GM23338 (cell line): Measurements from ENCODE around the gene ARHGAP10. TPM values are rescaled to one million over a fixed set of nuclear protein-coding genes. Genes with fewer than 3 reads are reported as not detected.

Experiments used
- ATAC-seq: fragments of 200-7000 bp; cut with Tn5 transposase; 3 replicates; pipeline ENCODE4 v1.9.1; 2020
- DNase-seq: peaks from one replicate; pipeline ENCODE4 v3.0.0-alpha.2; 2015; ENCODE audit warnings: low spot score
- H2AFZ ChIP-seq: fragments of 200-600 bp; sonication (generic); 2 replicates; pipeline ENCODE4 v1.8.0; 2016; ENCODE audit warnings: antibody characterized with exemption, mild to moderate bottlenecking, moderate library complexity
- H3F3A ChIP-seq: fragments of 200-600 bp; sonication (generic); replicated peaks from 2 replicates; pipeline ENCODE4 v1.8.0; 2017; ENCODE audit warnings: antibody characterized with exemption, mixed run types, low read depth
- H3K27ac ChIP-seq: fragments of 200-600 bp; sonication (generic); 2 replicates; pipeline ENCODE4 v1.6.1; 2016; ENCODE audit warnings: low read depth
- H3K27me3 ChIP-seq: fragments of 200-600 bp; sonication (generic); 2 replicates; pipeline ENCODE4 v1.8.0; 2016; ENCODE audit warnings: mild to moderate bottlenecking, mixed run types, moderate library complexity; ENCODE audit not compliant: insufficient read depth
- H3K36me3 ChIP-seq: fragments of 200-600 bp; sonication (generic); 2 replicates; pipeline ENCODE4 v1.8.0; 2016; ENCODE audit warnings: mild to moderate bottlenecking; ENCODE audit not compliant: insufficient read depth
- H3K4me1 ChIP-seq: fragments of 200-600 bp; sonication (generic); 2 replicates; pipeline ENCODE4 v1.8.0; 2016; ENCODE audit warnings: mild to moderate bottlenecking, moderate library complexity; ENCODE audit not compliant: insufficient read depth
- H3K4me2 ChIP-seq: fragments of 200-600 bp; sonication (generic); 2 replicates; pipeline ENCODE4 v1.7.1; 2017; ENCODE audit warnings: mixed run types
- H3K4me3 ChIP-seq: fragments of 200-600 bp; sonication (generic); 2 replicates; pipeline ENCODE4 v1.6.1; 2016; ENCODE audit warnings: mixed run types
- H3K79me2 ChIP-seq: fragments of 200-600 bp; sonication (generic); replicated peaks from 2 replicates; pipeline ENCODE4 v1.8.0; 2017; ENCODE audit warnings: mild to moderate bottlenecking; ENCODE audit not compliant: insufficient read depth
- H3K9me2 ChIP-seq: fragments of 200-600 bp; sonication (generic); 2 replicates; pipeline ENCODE4 v1.8.0; 2017; ENCODE audit not compliant: insufficient read depth
- H4K20me1 ChIP-seq: fragments of 200-600 bp; sonication (generic); replicated peaks from 2 replicates; pipeline ENCODE4 v1.8.0; 2017; ENCODE audit warnings: mild to moderate bottlenecking; ENCODE audit not compliant: insufficient read depth
- H3K27ac Mint-ChIP-seq: 2 replicates; pipeline ENCODE4 v1.8.0; 2020; ENCODE audit warnings: inconsistent platforms, mild to moderate bottlenecking, moderate library complexity, mixed read lengths
- H3K27me3 Mint-ChIP-seq: 3 replicates; pipeline ENCODE4 v1.8.0; 2022; ENCODE audit warnings: low read depth, mild to moderate bottlenecking, moderate library complexity, mixed read lengths, inconsistent platforms; ENCODE audit not compliant: insufficient read depth, poor library complexity
- H3K36me3 Mint-ChIP-seq: 3 replicates; pipeline ENCODE4 v1.8.0; 2021; ENCODE audit warnings: low read depth, mild to moderate bottlenecking, inconsistent platforms, moderate library complexity, mixed read lengths
- H3K4me1 Mint-ChIP-seq: 3 replicates; pipeline ENCODE4 v1.8.0; 2020; ENCODE audit warnings: mild to moderate bottlenecking, inconsistent platforms, mixed read lengths
- H3K4me3 Mint-ChIP-seq: 3 replicates; pipeline ENCODE4 v1.8.0; 2021; ENCODE audit warnings: moderate library complexity, mild to moderate bottlenecking, inconsistent platforms, mixed read lengths
- H3K9me3 Mint-ChIP-seq: 3 replicates; pipeline ENCODE4 v1.8.0; 2020; ENCODE audit warnings: moderate library complexity, mild to moderate bottlenecking, inconsistent platforms, mixed read lengths
- CREB1 ChIP-seq: fragments of 250-450 bp; sonication (Bioruptor Pico); IDR thresholded peaks from 2 replicates; pipeline ENCODE4 v1.5.0; 2020; ENCODE audit warnings: low read depth, mild to moderate bottlenecking, moderate library complexity
- CTCF ChIP-seq, 2 experiments: fragments of 200-600 bp in 1 of 2; sonication (generic) in 1 of 2; conservative IDR thresholded peaks; 2 replicates each; pipeline versions ENCODE4 v1.5.1 to v1.6.1; 2016 to 2017; ENCODE audit warnings: antibody characterized with exemption in 2 of 2, low read depth in 2 of 2, mild to moderate bottlenecking in 2 of 2, moderate library complexity in 1 of 2
- ETS1 ChIP-seq: IDR thresholded peaks from 2 replicates; pipeline ENCODE4 v1.6.1; 2016; ENCODE audit warnings: antibody characterized with exemption
- EZH2 ChIP-seq: fragments of 200-600 bp; sonication (generic); IDR thresholded peaks from one replicate; pipeline ENCODE4 v1.8.0; 2017; ENCODE audit warnings: antibody characterized with exemption, mild to moderate bottlenecking, low read depth; ENCODE audit not compliant: unreplicated experiment
- JUNB ChIP-seq: IDR thresholded peaks from one replicate; pipeline ENCODE4 v1.6.1; 2016; ENCODE audit warnings: antibody characterized with exemption; ENCODE audit not compliant: unreplicated experiment
- NANOG ChIP-seq: IDR thresholded peaks from 2 replicates; pipeline ENCODE4 v1.6.1; 2016; ENCODE audit warnings: antibody characterized with exemption, borderline replicate concordance
- REST ChIP-seq: IDR thresholded peaks from one replicate; pipeline ENCODE4 v1.6.1; 2018; ENCODE audit warnings: antibody characterized with exemption; ENCODE audit not compliant: unreplicated experiment
- STAT1 ChIP-seq: IDR thresholded peaks from one replicate; pipeline ENCODE4 v1.6.1; 2016; ENCODE audit warnings: antibody characterized with exemption; ENCODE audit not compliant: unreplicated experiment
- ZNF114 ChIP-seq: fragments of 250-450 bp; sonication (Bioruptor Pico); IDR thresholded peaks from 2 replicates; pipeline ENCODE4 v1.5.0; 2020; ENCODE audit warnings: mild to moderate bottlenecking, moderate library complexity
- polyA plus RNA-seq: library from polyadenylated mRNA; unstranded; fragments of >200 nt; fragmentation: Nextera tagmentation; extraction: Ambion mirVana; gene quantifications from 2 replicates; pipeline ENCODE4 v1.2.1, GENCODE V29; 2016
- total RNA-seq: library from RNA; depleted of rRNA; stranded (reverse); fragments of >200 nt; shearing (Covaris generic); gene quantifications from 2 replicates; pipeline ENCODE4 v1.2.3, GENCODE V29; 2014

Gene ARHGAP10
- total and polyA plus RNA-seq, 2 experiments from 2014 or later, result 5.1 to 6.3 TPM

DNA sequence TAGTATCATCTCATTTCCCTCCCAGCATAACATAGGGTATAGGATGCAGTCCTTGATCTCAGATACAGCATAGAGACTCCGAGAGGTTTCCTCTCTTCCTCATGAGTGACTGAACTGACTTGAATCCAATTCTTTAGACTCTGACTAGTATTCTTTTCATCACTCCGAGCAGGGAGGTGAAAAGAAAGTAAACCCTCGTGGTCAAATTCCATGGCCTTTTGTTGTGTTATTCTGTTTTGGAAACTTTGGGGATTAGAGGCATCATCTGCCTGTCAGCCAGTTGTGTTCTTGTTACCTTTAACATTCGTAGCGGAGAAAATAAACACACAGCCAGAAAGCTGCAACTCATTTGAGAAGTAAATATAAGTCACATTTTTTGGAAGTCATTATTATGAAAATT lies 206.6 kb downstream of the ARHGAP10 start:
- Mint-ChIP-seq H3K9me3 (no peaks in the 10 kb centered on the region), H3K4me1 (peaks cover 18% of the 10 kb centered on the region), H3K4me3 (no peak overlapping the region), H3K27me3 (no peaks in the 10 kb centered on the region), H3K36me3 (no peaks in the 10 kb centered on the region), H3K27ac (0 out of 2 replicates have a peak overlapping the region, but pooled peaks have one; percentile 58)
- Histone ChIP-seq H3K4me3 (no peak overlapping the region), H3K4me2 (no peak overlapping the region), H3K9me2 (no peaks in the 10 kb centered on the region), H3K79me2 (no peaks in the 10 kb centered on the region), H3F3A (no peaks in the 10 kb centered on the region), H2AFZ (no peak overlapping the region), H3K36me3 (no peaks in the 10 kb centered on the region), H3K27me3 (no peaks in the 10 kb centered on the region), H3K27ac (no peak overlapping the region), H3K4me1 (no peaks in the 10 kb centered on the region; the same call in 1 of the 2 replicates), H4K20me1 (no peaks in the 10 kb centered on the region)
- DNase-seq (no peak), ATAC-seq (no peak)
- no peak for TF ChIP-seq EZH2
- TF ChIP-seq ZNF114, result no peak
- TF ChIP-seq ETS1, result no peak
- TF ChIP-seq CTCF (conservative IDR thresholded peaks at IDR 0.05; ENCODE audit: low read depth in 2 of 2), result no peak
- TF ChIP-seq REST, result no peak
- TF ChIP-seq STAT1, result no peak
- no peak for TF ChIP-seq JUNB

GRCh38 chr4:147940171-147940570 lies 208.3 kb downstream of the ARHGAP10 start:
- no peaks in the 10 kb centered on the region for H3K36me3 ChIP-seq
- no peak for ATAC-seq
- H3K27me3 Mint-ChIP-seq, result no peaks in the 10 kb centered on the region

More at GRCh38 chr4:147940171-147940570, 208.3 kb downstream of the ARHGAP10 start:
- H3K4me3 Mint-ChIP-seq, result no peak overlapping the region
- Histone ChIP-seq H3K27me3 (no peaks in the 10 kb centered on the region), H4K20me1 (no peaks in the 10 kb centered on the region), H3F3A (no peaks in the 10 kb centered on the region), H3K4me2 (no peak overlapping the region), H3K27ac (no peak overlapping the region), H3K79me2 (no peaks in the 10 kb centered on the region), H3K4me1 (no peaks in the 10 kb centered on the region; the same call in 1 of the 2 replicates), H3K9me2 (no peaks in the 10 kb centered on the region), H3K4me3 (no peak overlapping the region), H2AFZ (no peak overlapping the region)
- no peak overlapping the region for H3K27ac Mint-ChIP-seq
- no peaks in the 10 kb centered on the region for H3K36me3 Mint-ChIP-seq
- DNase-seq, result no peak
- H3K4me1 Mint-ChIP-seq, result peaks cover 18% of the 10 kb centered on the region
- TF ChIP-seq STAT1 (no peak), CREB1 (CRISPR knock-in tag) (no peak), JUNB (no peak), NANOG (no peak), ETS1 (no peak)
- no peaks in the 10 kb centered on the region for H3K9me3 Mint-ChIP-seq
